Nephron (organoid): ENCODE data around the gene PLPPR1.
A peak's percentile ranks its signal among the peaks of the same experiment; 100 is the strongest.
"Not testable (repeated sequence)": the region's sequence is repeated elsewhere in the genome, so short reads cannot be mapped to it uniquely, and the experiment has no call there.

Source experiments
- H3K27ac Mint-ChIP-seq, 3 experiments: 2 replicates each; pipeline ENCODE4 v1.8.0; 2020; ENCODE audit warnings: mixed read lengths in 3 of 3, mild to moderate bottlenecking in 2 of 3, moderate library complexity in 1 of 3
- H3K27me3 Mint-ChIP-seq: 2 replicates; pipeline ENCODE4 v1.8.0; 2021; ENCODE audit warnings: low read depth, mild to moderate bottlenecking, moderate library complexity, mixed read lengths
- H3K36me3 Mint-ChIP-seq: 2 replicates; pipeline ENCODE4 v1.8.0; 2020; ENCODE audit warnings: low read depth, mixed read lengths
- H3K4me1 Mint-ChIP-seq: 2 replicates; pipeline ENCODE4 v1.8.0; 2020; ENCODE audit warnings: mixed read lengths
- H3K4me3 Mint-ChIP-seq, 3 experiments: 2 replicates each; pipeline ENCODE4 v1.8.0; 2020; ENCODE audit warnings: mild to moderate bottlenecking in 3 of 3, mixed read lengths in 3 of 3, moderate library complexity in 2 of 3
- H3K9me3 Mint-ChIP-seq: 2 replicates; pipeline ENCODE4 v1.8.0; 2020; ENCODE audit warnings: mixed read lengths
- TF ChIP-seq, protein P1 (sequence below), 3 experiments: fragments of 200-600 bp; sonication (generic); IDR thresholded peaks; one replicate each; pipeline ENCODE4 v1.5.0; 2021; ENCODE audit warnings: antibody characterized with exemption in 3 of 3; ENCODE audit not compliant: unreplicated experiment in 3 of 3

PLPPR1 gene

DNA sequence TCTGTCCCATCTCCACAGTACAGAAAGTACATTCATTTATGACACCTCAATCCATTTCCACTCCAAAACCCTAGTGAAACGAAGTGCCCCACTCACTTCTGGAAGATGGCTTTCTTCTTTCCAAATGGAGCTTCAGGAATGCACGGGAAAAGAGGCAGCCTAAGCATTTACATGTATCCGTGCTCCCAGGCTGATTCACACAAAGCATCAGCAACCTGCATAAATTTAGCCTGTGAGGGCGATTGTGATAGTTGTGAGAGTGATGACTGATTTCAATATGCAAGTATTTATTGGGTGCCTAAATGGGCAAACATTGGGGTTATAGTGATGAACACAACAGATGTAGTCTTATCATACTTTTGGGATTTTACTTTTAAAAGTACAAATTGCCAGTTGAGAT, 86.6 kb downstream of the PLPPR1 start:
- no peaks in the 10 kb centered on the region for H3K36me3 Mint-ChIP-seq
- no peak overlapping the region for H3K27ac Mint-ChIP-seq
- H3K27me3 Mint-ChIP-seq = no peaks in the 10 kb centered on the region
- no peaks in the 10 kb centered on the region for H3K4me1 Mint-ChIP-seq
- TF ChIP-seq, protein P1, sequence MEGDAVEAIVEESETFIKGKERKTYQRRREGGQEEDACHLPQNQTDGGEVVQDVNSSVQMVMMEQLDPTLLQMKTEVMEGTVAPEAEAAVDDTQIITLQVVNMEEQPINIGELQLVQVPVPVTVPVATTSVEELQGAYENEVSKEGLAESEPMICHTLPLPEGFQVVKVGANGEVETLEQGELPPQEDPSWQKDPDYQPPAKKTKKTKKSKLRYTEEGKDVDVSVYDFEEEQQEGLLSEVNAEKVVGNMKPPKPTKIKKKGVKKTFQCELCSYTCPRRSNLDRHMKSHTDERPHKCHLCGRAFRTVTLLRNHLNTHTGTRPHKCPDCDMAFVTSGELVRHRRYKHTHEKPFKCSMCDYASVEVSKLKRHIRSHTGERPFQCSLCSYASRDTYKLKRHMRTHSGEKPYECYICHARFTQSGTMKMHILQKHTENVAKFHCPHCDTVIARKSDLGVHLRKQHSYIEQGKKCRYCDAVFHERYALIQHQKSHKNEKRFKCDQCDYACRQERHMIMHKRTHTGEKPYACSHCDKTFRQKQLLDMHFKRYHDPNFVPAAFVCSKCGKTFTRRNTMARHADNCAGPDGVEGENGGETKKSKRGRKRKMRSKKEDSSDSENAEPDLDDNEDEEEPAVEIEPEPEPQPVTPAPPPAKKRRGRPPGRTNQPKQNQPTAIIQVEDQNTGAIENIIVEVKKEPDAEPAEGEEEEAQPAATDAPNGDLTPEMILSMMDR (IDR thresholded peaks at IDR 0.05; ENCODE audit: unreplicated experiment in 3 of 3) = no peak
- H3K4me3 Mint-ChIP-seq = no peak overlapping the region
- H3K9me3 Mint-ChIP-seq = no peaks in the 10 kb centered on the region

DNA sequence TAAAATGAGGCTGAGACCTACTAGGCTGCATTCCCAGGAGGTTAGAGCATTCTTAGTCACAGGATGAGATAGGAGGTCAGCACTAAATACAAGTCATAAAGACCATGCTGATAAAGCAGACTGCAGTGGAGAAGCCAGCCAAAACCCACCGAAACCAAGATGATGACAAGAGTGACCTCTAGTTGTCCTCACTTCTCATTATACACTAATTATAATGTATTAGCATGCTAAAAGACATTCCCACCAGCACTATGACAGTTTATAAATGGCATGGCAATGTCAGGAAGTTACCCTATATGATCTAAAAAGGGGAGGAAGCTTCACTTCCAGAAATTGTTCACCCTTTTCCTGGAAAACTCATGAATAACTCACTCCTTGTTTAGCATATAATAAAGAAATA, 88.6 kb downstream of the PLPPR1 start:
- Mint-ChIP-seq H3K27ac (no peak overlapping the region), H3K9me3 (peaks cover 4% of the 10 kb centered on the region), H3K4me1 (no peaks in the 10 kb centered on the region), H3K27me3 (no peaks in the 10 kb centered on the region), H3K4me3 (no peak overlapping the region), H3K36me3 (no peaks in the 10 kb centered on the region)
- TF ChIP-seq, protein P1 (IDR thresholded peaks at IDR 0.05; ENCODE audit: unreplicated experiment in 3 of 3) = no peak

DNA sequence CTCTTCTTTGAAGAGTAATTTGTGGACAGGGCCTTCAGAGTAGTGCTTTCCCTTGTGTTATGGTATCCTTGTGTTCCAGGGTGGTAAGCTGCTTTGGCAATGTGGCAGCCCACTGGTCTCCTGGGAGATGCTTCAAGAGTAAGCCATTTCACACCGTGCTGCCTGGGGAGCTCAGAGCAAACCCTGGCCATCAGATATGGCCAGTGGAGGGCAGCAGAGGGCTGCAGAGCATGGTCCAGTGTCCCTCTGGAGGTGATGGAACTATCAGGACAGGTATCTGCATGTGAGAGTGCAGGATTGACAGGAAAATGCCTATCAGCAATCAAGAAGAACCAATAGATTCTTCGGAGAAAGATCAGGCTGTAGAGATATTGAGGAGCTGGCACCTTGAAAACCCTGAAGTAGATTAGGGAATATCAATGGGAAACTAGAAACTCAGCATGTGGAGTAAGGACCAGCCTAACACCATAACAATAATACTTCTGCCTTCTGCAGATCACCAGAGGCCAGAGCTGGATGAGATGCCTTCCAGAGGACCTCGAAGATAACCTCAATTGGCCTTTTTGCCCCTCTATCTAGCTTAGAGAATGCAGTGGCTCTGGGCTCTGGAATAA, 90.8 kb downstream of the PLPPR1 start:
- Mint-ChIP-seq H3K4me3 (no peak overlapping the region), H3K27ac (no peak overlapping the region), H3K36me3 (peaks cover 5% of the 10 kb centered on the region), H3K4me1 (no peaks in the 10 kb centered on the region), H3K9me3 (peaks cover 15% of the 10 kb centered on the region), H3K27me3 (peaks cover 4% of the 10 kb centered on the region)
- TF ChIP-seq, protein P1 (IDR thresholded peaks at IDR 0.05; ENCODE audit: unreplicated experiment in 3 of 3) = peak; percentile 69 to 80 (median 69)

DNA sequence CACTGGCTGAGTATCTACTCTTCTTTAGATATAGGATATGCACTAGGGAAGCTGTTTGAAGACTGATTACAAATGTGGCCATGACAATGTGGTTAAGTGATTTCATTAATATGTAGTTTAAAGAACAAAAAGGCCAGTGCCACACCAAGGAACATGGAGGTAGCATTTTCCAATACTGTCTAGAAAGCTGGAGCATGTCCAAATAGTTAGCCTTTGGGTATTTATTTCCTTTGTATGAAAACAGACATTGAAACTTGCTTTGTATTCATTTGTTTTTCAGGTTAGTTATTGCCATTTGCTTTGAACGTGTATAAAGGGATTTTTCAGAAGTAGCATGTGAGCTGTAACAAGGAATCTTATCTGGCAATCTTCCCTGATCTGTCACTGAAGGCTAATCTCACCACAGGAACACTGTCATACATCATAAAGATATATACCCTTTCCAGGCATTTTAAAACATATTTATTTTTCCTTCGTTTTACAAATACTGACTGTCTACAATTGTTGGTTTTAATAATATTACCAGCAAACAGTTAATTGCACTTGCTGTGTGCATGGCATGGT, 93.4 kb downstream of the PLPPR1 start:
- TF ChIP-seq, protein P1 (IDR thresholded peaks at IDR 0.05; ENCODE audit: unreplicated experiment in 3 of 3) = no peak
- no peaks in the 10 kb centered on the region for H3K4me1 Mint-ChIP-seq
- H3K27ac Mint-ChIP-seq = peak overlapping the region in 1 of 3 experiments; percentile 50
- peaks cover 4% of the 10 kb centered on the region for H3K27me3 Mint-ChIP-seq
- H3K9me3 Mint-ChIP-seq = peaks cover 33% of the 10 kb centered on the region
- peaks cover 10% of the 10 kb centered on the region for H3K36me3 Mint-ChIP-seq
- no peak overlapping the region for H3K4me3 Mint-ChIP-seq

DNA sequence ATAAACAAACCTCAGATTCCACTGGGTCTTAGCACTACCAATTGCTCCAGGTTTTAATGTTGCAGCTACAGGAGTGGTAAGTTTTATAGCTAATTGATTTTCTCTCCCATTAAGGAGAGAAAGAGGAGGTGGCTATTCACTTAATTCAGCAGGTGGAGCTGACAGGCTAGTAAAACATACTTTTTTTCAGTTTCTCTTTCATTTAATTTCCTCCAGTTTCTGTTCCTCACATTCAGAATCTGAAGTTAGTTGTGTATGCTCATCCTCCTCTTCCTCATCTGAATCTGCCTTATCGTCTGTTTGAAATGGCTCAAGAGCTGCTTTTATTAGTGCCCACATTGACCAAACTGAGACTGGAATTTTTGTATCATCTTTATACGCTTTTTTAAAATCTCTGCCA, 98.0 kb downstream of the PLPPR1 start:
- H3K27me3 Mint-ChIP-seq = peaks cover 4% of the 10 kb centered on the region
- no peak overlapping the region for H3K4me3 Mint-ChIP-seq
- TF ChIP-seq, protein P1 (IDR thresholded peaks at IDR 0.05; ENCODE audit: unreplicated experiment in 3 of 3) = no peak
- no peak overlapping the region for H3K27ac Mint-ChIP-seq
- H3K36me3 Mint-ChIP-seq = peaks cover 10% of the 10 kb centered on the region
- H3K4me1 Mint-ChIP-seq = no peaks in the 10 kb centered on the region
- peaks cover 48% of the 10 kb centered on the region for H3K9me3 Mint-ChIP-seq

DNA sequence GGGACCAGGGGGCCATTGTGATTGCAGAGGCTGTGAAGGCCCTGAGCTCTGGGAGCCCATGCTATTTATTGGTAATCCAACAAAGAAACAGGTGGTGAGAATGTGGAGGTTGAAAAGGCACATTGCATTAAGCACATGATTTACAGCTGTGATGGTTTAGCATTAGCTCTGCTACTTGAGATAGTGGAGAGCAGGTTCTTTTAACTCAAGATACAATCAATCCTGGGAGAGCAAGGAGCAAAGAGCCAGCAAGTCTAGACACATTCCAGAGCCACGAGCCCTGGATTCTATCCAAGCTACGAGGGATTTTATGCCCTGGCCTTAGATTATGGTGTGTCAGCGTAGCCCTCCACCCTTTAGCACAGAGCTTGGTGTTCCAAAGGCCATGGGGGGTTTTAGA, 98.8 kb downstream of the PLPPR1 start:
- not testable (repeated sequence) for H3K36me3 Mint-ChIP-seq, H3K27ac Mint-ChIP-seq, H3K27me3 Mint-ChIP-seq, H3K4me3 Mint-ChIP-seq, H3K4me1 Mint-ChIP-seq
- peaks cover 44% of the 10 kb centered on the region for H3K9me3 Mint-ChIP-seq
